Measurements from ENCODE around the gene RAB7A. TPM values are rescaled to one million over a fixed set of nuclear protein-coding genes. Genes with fewer than 3 reads are reported as not detected.

RAB7A gene
- total and polyA plus RNA-seq, 8 donors, result 43.6 to 112 (median 68.7) TPM

- Histone ChIP-seq H3K9me3 (no peaks in the 10 kb centered on the region), H3K27ac (no peak overlapping the region), H3K36me3 (no peaks in the 10 kb centered on the region), H3K4me1 (peaks cover 0 to 17% (median 0%) of the 10 kb centered on the region in 3 donors), H3K4me3 (no peak overlapping the region), H3K27me3 (no peaks in the 10 kb centered on the region)
- WGBS, 2 donors, result 72 to 75% methylated on average over 3 of the region's 3 CpGs
- no peak for TF ChIP-seq CTCF (IDR thresholded peaks at IDR 0.05)
- FAIRE-seq (no peak), ATAC-seq (no peak), DNase-seq (no peak)
- intact Hi-C loops (cut with DNase I), result no loop called here
Measured at GRCh38 chr3:128786434-128787020, 60.5 kb downstream of the RAB7A start.

- H3K36me3 ChIP-seq, result no peaks in the 10 kb centered on the region
- ATAC-seq (peak; percentile 39 to 62 (median 50)), FAIRE-seq (no peak), DNase-seq (no peak)
- intact Hi-C loops (cut with DNase I), result no loop called here
- H3K27me3 ChIP-seq, result no peaks in the 10 kb centered on the region
- peak in 1 of 4 donors; percentile 7 for TF ChIP-seq CTCF (IDR thresholded peaks at IDR 0.05)
- H3K4me3 ChIP-seq, result no peak overlapping the region
- H3K4me1 ChIP-seq, result peaks cover 0 to 17% (median 0%) of the 10 kb centered on the region in 3 donors
- 79 to 83% methylated on average over 12 of the region's 12 CpGs for WGBS, 2 donors
- H3K9me3 ChIP-seq, result no peaks in the 10 kb centered on the region
- no peak overlapping the region for H3K27ac ChIP-seq
Measured at GRCh38 chr3:128787256-128788253, 61.6 kb downstream of the RAB7A start.

GRCh38 chr3:128788268-128788869, 62.4 kb downstream of the RAB7A start:
- intact Hi-C loops (cut with DNase I), result no loop called here

GRCh38 chr3:128794067-128794768, 68.2 kb downstream of the RAB7A start:
- Histone ChIP-seq H3K36me3 (peaks cover 0 to 25% (median 10%) of the 10 kb centered on the region in 3 donors), H3K27me3 (no peaks in the 10 kb centered on the region), H3K4me3 (no peak overlapping the region), H3K4me1 (peaks cover 0 to 6% (median 0%) of the 10 kb centered on the region in 3 donors), H3K9me3 (no peaks in the 10 kb centered on the region), H3K27ac (no peak overlapping the region)
- intact Hi-C loops (cut with DNase I), result loop anchor here in 2 of 3 donors (10.0 kb wide), 3 partner anchors 109 to 179 kb away; no protein-coding TSS in a partner anchor
- no peak for DNase-seq
- no peak for TF ChIP-seq CTCF (IDR thresholded peaks at IDR 0.05)
- peak in 3 of 4 donors; percentile 5 to 56 (median 27) for ATAC-seq
- 78 to 79% methylated on average over 2 of the region's 2 CpGs for WGBS, 2 donors
- no peak for FAIRE-seq

More at GRCh38 chr3:128788268-128788869, 62.4 kb downstream of the RAB7A start:
- TF ChIP-seq CTCF (IDR thresholded peaks at IDR 0.05), result no peak
- no peak for DNase-seq
- Histone ChIP-seq H3K4me3 (no peak overlapping the region), H3K4me1 (peaks cover 0 to 17% (median 0%) of the 10 kb centered on the region in 3 donors), H3K36me3 (no peaks in the 10 kb centered on the region), H3K27me3 (no peaks in the 10 kb centered on the region), H3K9me3 (no peaks in the 10 kb centered on the region), H3K27ac (no peak overlapping the region)
- WGBS, 2 donors, result 86 to 89% methylated on average over 5 of the region's 5 CpGs
- FAIRE-seq, result no peak
- no peak for ATAC-seq

Data from pancreas (tissue), 10 donors.